H9 (cell line): ENCODE measurements around the gene TPCN2. TPM values are rescaled to one million over a fixed set of nuclear protein-coding genes. Genes with fewer than 3 reads are reported as not detected.

ENCODE experiments used
- DNase-seq: peaks from one replicate; pipeline ENCODE4 v3.0.0-alpha.2; 2017
- H2AFZ ChIP-seq: one replicate; pipeline ENCODE4 v1.6.1; 2013; ENCODE audit warnings: mild to moderate bottlenecking, low read length, control low read depth, moderate library complexity
- H2AK5ac ChIP-seq: 2 replicates; pipeline ENCODE4 v1.6.1; 2013; ENCODE audit warnings: low read length, control low read depth, mixed read lengths; ENCODE audit not compliant: insufficient read length
- H2BK120ac ChIP-seq: one replicate; pipeline ENCODE4 v1.6.1; 2013; ENCODE audit warnings: low read depth, mild to moderate bottlenecking, low read length, control low read depth, inconsistent platforms; ENCODE audit not compliant: poor library complexity, severe bottlenecking
- H2BK12ac ChIP-seq: 2 replicates; pipeline ENCODE4 v1.6.1; 2013; ENCODE audit warnings: low read length, control low read depth, mixed read lengths, low read depth; ENCODE audit not compliant: insufficient read length
- H2BK15ac ChIP-seq: 2 replicates; pipeline ENCODE4 v1.6.1; 2013; ENCODE audit warnings: low read depth, low read length, control low read depth
- H2BK20ac ChIP-seq: one replicate; pipeline ENCODE4 v1.6.1; 2013; ENCODE audit warnings: low read depth, mild to moderate bottlenecking, low read length, control low read depth, inconsistent platforms; ENCODE audit not compliant: poor library complexity, severe bottlenecking
- H2BK5ac ChIP-seq: 2 replicates; pipeline ENCODE4 v1.6.1; 2013; ENCODE audit warnings: low read length, control low read depth, mixed read lengths; ENCODE audit not compliant: insufficient read length
- H3K14ac ChIP-seq: 2 replicates; pipeline ENCODE4 v1.6.1; 2013; ENCODE audit warnings: low read length, control low read depth; ENCODE audit not compliant: insufficient read depth
- H3K18ac ChIP-seq: 2 replicates; pipeline ENCODE4 v1.6.1; 2013; ENCODE audit warnings: low read depth, mild to moderate bottlenecking, mixed read lengths, low read length, control low read depth; ENCODE audit not compliant: insufficient read length
- H3K23ac ChIP-seq: 2 replicates; pipeline ENCODE4 v1.6.1; 2013; ENCODE audit warnings: low read length, control low read depth, mixed read lengths, low read depth; ENCODE audit not compliant: insufficient read length
- H3K23me2 ChIP-seq: 2 replicates; pipeline ENCODE4 v1.6.1; 2013; ENCODE audit warnings: low read depth, mild to moderate bottlenecking, mixed read lengths, low read length, control low read depth; ENCODE audit not compliant: insufficient read length, poor library complexity, severe bottlenecking
- H3K27ac ChIP-seq: 2 replicates; pipeline ENCODE4 v1.5.1; 2013; ENCODE audit warnings: low read length, control low read depth, mixed read lengths, low read depth; ENCODE audit not compliant: insufficient read length
- H3K27me3 ChIP-seq: 2 replicates; pipeline ENCODE4 v1.6.1; 2013; ENCODE audit warnings: low read length, control low read depth, inconsistent platforms; ENCODE audit not compliant: insufficient read depth
- H3K4ac ChIP-seq: 2 replicates; pipeline ENCODE4 v1.6.1; 2013; ENCODE audit warnings: low read depth, mild to moderate bottlenecking, control low read depth, inconsistent platforms, low read length, moderate library complexity
- H3K4me1 ChIP-seq: 2 replicates; pipeline ENCODE4 v1.6.1; 2013; ENCODE audit warnings: low read length, control low read depth, inconsistent platforms; ENCODE audit not compliant: insufficient read depth
- H3K4me2 ChIP-seq: 2 replicates; pipeline ENCODE4 v1.6.1; 2013; ENCODE audit warnings: low read length, control low read depth, mixed read lengths; ENCODE audit not compliant: insufficient read length, insufficient read depth
- H3K56ac ChIP-seq: 2 replicates; pipeline ENCODE4 v1.6.1; 2013; ENCODE audit warnings: low read depth, mild to moderate bottlenecking, mixed read lengths, low read length, control low read depth; ENCODE audit not compliant: insufficient read length
- H3K79me1 ChIP-seq: 2 replicates; pipeline ENCODE4 v1.6.1; 2013; ENCODE audit warnings: low read depth, mild to moderate bottlenecking, moderate library complexity, low read length, control low read depth, inconsistent platforms; ENCODE audit not compliant: insufficient read depth, poor library complexity, severe bottlenecking
- H3K79me2 ChIP-seq: 2 replicates; pipeline ENCODE4 v1.6.1; 2013; ENCODE audit warnings: low read length, control low read depth, inconsistent platforms; ENCODE audit not compliant: insufficient read depth
- H3K9ac ChIP-seq: 2 replicates; pipeline ENCODE4 v1.6.1; 2013; ENCODE audit warnings: low read length, control low read depth, mixed read lengths; ENCODE audit not compliant: insufficient read length; ENCODE audit errors: extremely low read depth
- H3K9me3 ChIP-seq: one replicate; pipeline ENCODE4 v1.6.1; 2013; ENCODE audit warnings: low read depth, low read length, inconsistent platforms; ENCODE audit not compliant: control insufficient read depth
- H3T11ph ChIP-seq: one replicate; pipeline ENCODE4 v1.6.1; 2013; ENCODE audit warnings: mild to moderate bottlenecking, low read length, control low read depth, inconsistent platforms
- H4K20me1 ChIP-seq: one replicate; pipeline ENCODE4 v1.6.1; 2013; ENCODE audit not compliant: control insufficient read depth, insufficient read length, insufficient read depth
- H4K5ac ChIP-seq: 2 replicates; pipeline ENCODE4 v1.6.1; 2013; ENCODE audit warnings: low read depth, mild to moderate bottlenecking, mixed read lengths, low read length, control low read depth; ENCODE audit not compliant: insufficient read length
- H4K8ac ChIP-seq: replicated peaks from 2 replicates; pipeline ENCODE4 v1.6.1; 2013; ENCODE audit warnings: low read length, control low read depth, mixed read lengths, low read depth; ENCODE audit not compliant: insufficient read length
- H4K91ac ChIP-seq: 2 replicates; pipeline ENCODE4 v1.6.1; 2013; ENCODE audit warnings: low read depth, mild to moderate bottlenecking, moderate library complexity, mixed read lengths, low read length, control low read depth; ENCODE audit not compliant: insufficient read length
- H3K27ac Mint-ChIP-seq, 3 experiments: 2 replicates in 2 of 3; 3 replicates in 1 of 3; pipeline ENCODE4 v1.8.0; 2020 to 2021; ENCODE audit warnings: mixed read lengths in 3 of 3, mild to moderate bottlenecking in 1 of 3, moderate library complexity in 1 of 3
- H3K27me3 Mint-ChIP-seq: 2 replicates; pipeline ENCODE4 v1.8.0; 2021; ENCODE audit warnings: low read depth, mild to moderate bottlenecking, moderate library complexity, mixed read lengths
- H3K36me3 Mint-ChIP-seq, 3 experiments: 2 replicates in 2 of 3; 3 replicates in 1 of 3; pipeline ENCODE4 v1.8.0; 2020 to 2021; ENCODE audit warnings: low read depth in 3 of 3, mixed read lengths in 3 of 3; ENCODE audit not compliant: insufficient read depth in 1 of 3
- H3K4me1 Mint-ChIP-seq, 2 experiments: 2 replicates each; pipeline ENCODE4 v1.8.0; 2020; ENCODE audit warnings: mixed read lengths in 2 of 2
- H3K4me3 Mint-ChIP-seq, 2 experiments: 2 replicates in 1 of 2; 3 replicates in 1 of 2; pipeline ENCODE4 v1.8.0; 2020 to 2021; ENCODE audit warnings: mild to moderate bottlenecking in 2 of 2, mixed read lengths in 2 of 2, moderate library complexity in 1 of 2
- H3K9me3 Mint-ChIP-seq, 2 experiments: 2 replicates in 1 of 2; 3 replicates in 1 of 2; pipeline ENCODE4 v1.8.0; 2020; ENCODE audit warnings: mild to moderate bottlenecking in 2 of 2, mixed read lengths in 2 of 2, moderate library complexity in 1 of 2
- CTCF ChIP-seq: fragments of 200-600 bp; sonication (generic); conservative IDR thresholded peaks from 3 replicates; pipeline ENCODE4 v1.8.0; 2021; ENCODE audit warnings: antibody characterized with exemption, mild to moderate bottlenecking
- WGBS: extraction: QIAGEN DNeasy Blood & Tissue Kit; methylation state at CpG from one replicate; pipeline ENCODE4 v1.1.7; 2013; ENCODE audit warnings: missing lambda C conversion rate, low lambda C conversion rate, mixed read lengths; ENCODE audit not compliant: insufficient read length; ENCODE audit errors: extremely low coverage; 5-methylcytosine and 5-hydroxymethylcytosine counted together
- total RNA-seq: library from RNA; stranded (reverse); gene quantifications from 2 replicates; pipeline ENCODE4 v1.2.1, GENCODE V29; 2021

TPCN2 gene
- total RNA-seq, 1 experiment from 2014 or later = 16.8 TPM

- Histone ChIP-seq H3K79me1 (no peaks in the 10 kb centered on the region), H4K91ac (no peak overlapping the region), H3K18ac (no peak overlapping the region), H2AFZ (no peak overlapping the region), H2BK15ac (no peak overlapping the region), H2BK120ac (no peak overlapping the region), H3K14ac (no peak overlapping the region), H3K27ac (no peak overlapping the region), H3K4me1 (no peaks in the 10 kb centered on the region; the same call in 1 of the 2 replicates), H2BK5ac (no peak overlapping the region), H3K9me3 (no peaks in the 10 kb centered on the region), H4K5ac (no peak overlapping the region), H3K9ac (no peak overlapping the region), H2BK20ac (no peak overlapping the region), H2BK12ac (no peak overlapping the region), H4K8ac (no peak overlapping the region), H2AK5ac (no peak overlapping the region), H3K23ac (no peak overlapping the region), H3K4ac (no peak overlapping the region), H4K20me1 (no peaks in the 10 kb centered on the region), H3K23me2 (no peaks in the 10 kb centered on the region), H3K56ac (no peak overlapping the region), H3K4me2 (no peak overlapping the region), H3K79me2 (no peaks in the 10 kb centered on the region; the same call in 1 of the 2 replicates), H3K27me3 (no peaks in the 10 kb centered on the region), H3T11ph (no peak overlapping the region)
- no peak for DNase-seq
- H3K27ac Mint-ChIP-seq = no peak overlapping the region
- H3K36me3 Mint-ChIP-seq = peaks cover 0 to 15% (median 4%) of the 10 kb centered on the region in 3 experiments; a peak in 4 of 7 replicates
- no CpG with 5 or more reads among the region's 2 CpGs for WGBS
- peaks cover 14 to 16% of the 10 kb centered on the region in 2 experiments; a peak in 4 of 5 replicates for H3K9me3 Mint-ChIP-seq
- H3K4me3 Mint-ChIP-seq = no peak overlapping the region
- no peak for TF ChIP-seq CTCF
- H3K4me1 Mint-ChIP-seq = peaks cover 12 to 15% of the 10 kb centered on the region in 2 experiments; a peak in 3 of 4 replicates
- H3K27me3 Mint-ChIP-seq = peaks cover 4% of the 10 kb centered on the region; the same call in 1 of the 2 replicates
Measured at GRCh38 chr11:69142895-69143294, 94.2 kb downstream of the TPCN2 start.
